ENCODE measurements around the gene KRT82.

- TF ChIP-seq POLR2A (IDR thresholded peaks at IDR 0.05; ENCODE audit: low read length) = no peak
- no peak for TF ChIP-seq GATA1 (IDR thresholded peaks at IDR 0.05; ENCODE audit: low read depth, low read length)
Observed at GRCh38 chr12:52455821-52456220, 49.7 kb upstream of the KRT82 start.
